ENCODE data around the gene ATP5PF. TPM values are rescaled to one million over a fixed set of nuclear protein-coding genes. Genes with fewer than 3 reads are reported as not detected.
A peak's percentile ranks its signal among the peaks of the same experiment; 100 is the strongest.

The ATP5PF gene
- total RNA-seq, 1 donor, result 36.2 TPM

GRCh38 chr21:25759573-25759972 lies 24.9 kb upstream of the ATP5PF start:
- DNase-seq (ENCODE audit: insufficient read length, low spot score, missing footprints), result no peak
- TF ChIP-seq CTCF (IDR thresholded peaks at IDR 0.05; ENCODE audit: extremely low read depth, low read depth, low read length), result no peak

GRCh38 chr21:25757531-25757930 lies 22.8 kb upstream of the ATP5PF start:
- no peak for TF ChIP-seq CTCF (IDR thresholded peaks at IDR 0.05; ENCODE audit: extremely low read depth, low read depth, low read length)
- Histone ChIP-seq H3K36me3 (ENCODE audit: insufficient read depth, low read length) (peaks cover 24% of the 10 kb centered on the region), H4K20me1 (ENCODE audit: insufficient read depth, low read length) (no peaks in the 10 kb centered on the region), H3K4me3 (ENCODE audit: insufficient read depth, low read length) (no peak overlapping the region), H3K9me3 (ENCODE audit: low read depth, low read length) (no peaks in the 10 kb centered on the region), H3K79me2 (ENCODE audit: insufficient read depth, low read length) (no peaks in the 10 kb centered on the region), H3K4me2 (ENCODE audit: insufficient read depth, low read length) (no peak overlapping the region), H2AFZ (ENCODE audit: low read length) (no peak overlapping the region), H3K27me3 (ENCODE audit: insufficient read depth, low read length) (no peaks in the 10 kb centered on the region), H3K27ac (ENCODE audit: low read depth, low read length) (no peak overlapping the region), H3K4me1 (ENCODE audit: insufficient read depth, low read length) (peaks cover 3% of the 10 kb centered on the region)
- no peak for DNase-seq (ENCODE audit: insufficient read length, low spot score, missing footprints)

More at GRCh38 chr21:25759573-25759972, 24.9 kb upstream of the ATP5PF start:
- Histone ChIP-seq H3K36me3 (ENCODE audit: insufficient read depth, low read length) (peaks cover 26% of the 10 kb centered on the region), H3K4me1 (ENCODE audit: insufficient read depth, low read length) (peaks cover 3% of the 10 kb centered on the region), H3K9me3 (ENCODE audit: low read depth, low read length) (no peaks in the 10 kb centered on the region), H3K4me3 (ENCODE audit: insufficient read depth, low read length) (no peak overlapping the region), H3K27me3 (ENCODE audit: insufficient read depth, low read length) (no peaks in the 10 kb centered on the region), H3K27ac (ENCODE audit: low read depth, low read length) (no peak overlapping the region), H3K4me2 (ENCODE audit: insufficient read depth, low read length) (no peak overlapping the region), H3K79me2 (ENCODE audit: insufficient read depth, low read length) (no peaks in the 10 kb centered on the region), H2AFZ (ENCODE audit: low read length) (no peak overlapping the region), H4K20me1 (ENCODE audit: insufficient read depth, low read length) (no peaks in the 10 kb centered on the region)

- H3K36me3 ChIP-seq (ENCODE audit: insufficient read depth, low read length), result peaks cover 24% of the 10 kb centered on the region
- peak overlapping the region; percentile 41 for H3K4me2 ChIP-seq (ENCODE audit: insufficient read depth, low read length)
- H3K79me2 ChIP-seq (ENCODE audit: insufficient read depth, low read length), result no peaks in the 10 kb centered on the region
- no peaks in the 10 kb centered on the region for H3K9me3 ChIP-seq (ENCODE audit: low read depth, low read length)
- H4K20me1 ChIP-seq (ENCODE audit: insufficient read depth, low read length), result no peaks in the 10 kb centered on the region
- no peak for DNase-seq (ENCODE audit: insufficient read length, low spot score, missing footprints)
- H3K4me1 ChIP-seq (ENCODE audit: insufficient read depth, low read length), result peaks cover 3% of the 10 kb centered on the region
- H2AFZ ChIP-seq (ENCODE audit: low read length), result no peak overlapping the region
- TF ChIP-seq CTCF (IDR thresholded peaks at IDR 0.05; ENCODE audit: extremely low read depth, low read depth, low read length), result no peak
- no peak overlapping the region for H3K4me3 ChIP-seq (ENCODE audit: insufficient read depth, low read length)
- H3K27me3 ChIP-seq (ENCODE audit: insufficient read depth, low read length), result no peaks in the 10 kb centered on the region
- H3K27ac ChIP-seq (ENCODE audit: low read depth, low read length), result no peak overlapping the region
Observed at GRCh38 chr21:25756190-25756932, 21.7 kb upstream of the ATP5PF start.

- Histone ChIP-seq H3K4me1 (ENCODE audit: insufficient read depth, low read length) (peaks cover 3% of the 10 kb centered on the region), H3K9me3 (ENCODE audit: low read depth, low read length) (no peaks in the 10 kb centered on the region), H4K20me1 (ENCODE audit: insufficient read depth, low read length) (no peaks in the 10 kb centered on the region), H3K27me3 (ENCODE audit: insufficient read depth, low read length) (no peaks in the 10 kb centered on the region), H3K36me3 (ENCODE audit: insufficient read depth, low read length) (peaks cover 18% of the 10 kb centered on the region), H3K79me2 (ENCODE audit: insufficient read depth, low read length) (no peaks in the 10 kb centered on the region), H2AFZ (ENCODE audit: low read length) (no peak overlapping the region), H3K4me3 (ENCODE audit: insufficient read depth, low read length) (no peak overlapping the region), H3K27ac (ENCODE audit: low read depth, low read length) (no peak overlapping the region), H3K4me2 (ENCODE audit: insufficient read depth, low read length) (no peak overlapping the region)
- no peak for DNase-seq (ENCODE audit: insufficient read length, low spot score, missing footprints)
- TF ChIP-seq CTCF (IDR thresholded peaks at IDR 0.05; ENCODE audit: extremely low read depth, low read depth, low read length), result no peak
Observed at GRCh38 chr21:25752416-25752815, 17.7 kb upstream of the ATP5PF start.
